ENCODE data around the gene EPS8L1.

DNA sequence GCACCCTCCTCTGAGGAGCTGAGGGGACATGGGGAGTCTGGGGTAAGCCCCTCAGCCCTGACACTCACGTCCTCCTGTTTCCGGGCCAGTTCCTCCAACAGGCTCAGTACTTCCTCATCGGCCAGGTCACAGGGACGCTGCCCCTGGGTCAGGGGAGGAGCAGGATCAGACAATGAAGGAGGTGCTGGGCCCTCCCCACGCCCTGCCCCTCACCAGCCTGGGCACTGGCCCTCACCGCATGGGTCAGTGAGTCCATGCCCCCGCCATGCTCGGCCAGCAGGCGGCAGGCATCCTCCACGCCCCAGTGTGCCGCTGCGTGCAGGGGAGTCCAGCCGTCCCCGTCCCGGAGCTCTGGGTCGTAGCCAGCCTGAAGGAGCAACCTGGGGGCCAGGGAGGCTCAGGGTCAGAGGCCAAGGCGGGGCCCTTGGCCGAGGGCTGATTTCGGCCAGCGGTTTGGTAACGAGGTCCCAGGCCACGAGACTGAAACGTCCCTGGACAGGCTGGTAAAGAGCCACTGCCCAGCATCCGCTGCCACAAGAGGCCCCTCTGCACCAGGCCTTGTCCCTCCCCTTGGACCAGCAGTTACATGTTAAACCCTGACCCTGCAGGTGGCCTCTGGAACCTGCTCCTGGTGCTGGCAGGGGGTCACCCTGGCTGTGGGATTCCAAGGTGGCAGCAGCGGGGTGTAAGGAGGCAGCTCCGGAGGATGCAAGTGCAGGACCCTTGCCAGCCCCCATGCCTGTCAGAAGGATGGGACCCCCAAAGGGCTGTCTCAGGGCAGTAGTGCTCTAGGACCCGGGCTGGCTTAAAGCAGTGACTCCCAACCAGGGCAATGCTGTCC lies 23.3 kb downstream of the EPS8L1 start:
- TF ChIP-seq, protein P1, sequence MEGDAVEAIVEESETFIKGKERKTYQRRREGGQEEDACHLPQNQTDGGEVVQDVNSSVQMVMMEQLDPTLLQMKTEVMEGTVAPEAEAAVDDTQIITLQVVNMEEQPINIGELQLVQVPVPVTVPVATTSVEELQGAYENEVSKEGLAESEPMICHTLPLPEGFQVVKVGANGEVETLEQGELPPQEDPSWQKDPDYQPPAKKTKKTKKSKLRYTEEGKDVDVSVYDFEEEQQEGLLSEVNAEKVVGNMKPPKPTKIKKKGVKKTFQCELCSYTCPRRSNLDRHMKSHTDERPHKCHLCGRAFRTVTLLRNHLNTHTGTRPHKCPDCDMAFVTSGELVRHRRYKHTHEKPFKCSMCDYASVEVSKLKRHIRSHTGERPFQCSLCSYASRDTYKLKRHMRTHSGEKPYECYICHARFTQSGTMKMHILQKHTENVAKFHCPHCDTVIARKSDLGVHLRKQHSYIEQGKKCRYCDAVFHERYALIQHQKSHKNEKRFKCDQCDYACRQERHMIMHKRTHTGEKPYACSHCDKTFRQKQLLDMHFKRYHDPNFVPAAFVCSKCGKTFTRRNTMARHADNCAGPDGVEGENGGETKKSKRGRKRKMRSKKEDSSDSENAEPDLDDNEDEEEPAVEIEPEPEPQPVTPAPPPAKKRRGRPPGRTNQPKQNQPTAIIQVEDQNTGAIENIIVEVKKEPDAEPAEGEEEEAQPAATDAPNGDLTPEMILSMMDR (conservative IDR thresholded peaks at IDR 0.05; ENCODE audit: low read depth, low read length) = 0 out of 2 replicates have a peak, but pooled peaks have one; percentile 21
- no peak for TF ChIP-seq EZH2 (IDR thresholded peaks at IDR 0.05; ENCODE audit: low read length, unreplicated experiment)
